Common myeloid progenitor, CD34-positive (primary cell): ENCODE results near the gene PRDX3. TPM values are rescaled to one million over a fixed set of nuclear protein-coding genes. Genes with fewer than 3 reads are reported as not detected.

Experiments used
- CTCF ChIA-PET: fragments of 350-600 bp; sonication (Branson Sonifier 250); formaldehyde crosslinking; loops from one replicate; lab custom pipeline; 2021; ENCODE audit warnings: antibody characterized with exemption; lab: Charles Lee
- POLR2A ChIA-PET: fragments of 350-600 bp; sonication (Branson Sonifier 250); formaldehyde crosslinking; loops from one replicate; lab custom pipeline; 2021; ENCODE audit warnings: antibody characterized with exemption; lab: Charles Lee
- DNase-seq, 3 donors: peaks; one replicate each; pipeline versions ENCODE4 v3.0.0 to v3.0.0-alpha.2; 2013
- H3K27ac ChIP-seq, 2 experiments: 1 replicate in 1 of 2; 2 replicates in 1 of 2; pipeline ENCODE4 v1.7.0; 2013; ENCODE audit warnings: inconsistent platforms in 2 of 2, low read length in 2 of 2, mild to moderate bottlenecking in 2 of 2, low read depth in 1 of 2, moderate library complexity in 1 of 2; ENCODE audit not compliant: severe bottlenecking in 2 of 2, insufficient read depth in 1 of 2, poor library complexity in 1 of 2
- H3K27me3 ChIP-seq, 5 experiments: replicated peaks in 2 of 5; 1 replicate in 3 of 5; 2 replicates in 2 of 5; pipeline versions ENCODE4 v1.6.1 to v1.7.0; 2013; ENCODE audit warnings: low read length in 4 of 5, mild to moderate bottlenecking in 2 of 5, moderate library complexity in 2 of 5, inconsistent platforms in 1 of 5; ENCODE audit not compliant: insufficient read depth in 5 of 5, control insufficient read depth in 4 of 5
- H3K36me3 ChIP-seq, 4 experiments: 1 replicate in 2 of 4; 2 replicates in 2 of 4; pipeline versions ENCODE4 v1.6.1 to v1.7.0; 2013; ENCODE audit warnings: low read length in 3 of 4, control low read depth in 1 of 4, mild to moderate bottlenecking in 1 of 4; ENCODE audit not compliant: control insufficient read depth in 4 of 4, insufficient read depth in 4 of 4
- H3K4me1 ChIP-seq, 4 experiments: 1 replicate in 3 of 4; 2 replicates in 1 of 4; pipeline versions ENCODE4 v1.6.1 to v1.7.1; 2013; ENCODE audit warnings: low read length in 3 of 4, mild to moderate bottlenecking in 3 of 4, control low read depth in 1 of 4, inconsistent platforms in 1 of 4, moderate library complexity in 1 of 4; ENCODE audit not compliant: control insufficient read depth in 4 of 4, insufficient read depth in 4 of 4; ENCODE audit errors: control extremely low read depth in 1 of 4
- H3K4me3 ChIP-seq, 7 experiments: 1 replicate in 4 of 7; 2 replicates in 3 of 7; pipeline versions ENCODE4 v1.5.1 to v1.7.0; 2013; ENCODE audit warnings: mild to moderate bottlenecking in 7 of 7, low read length in 6 of 7, moderate library complexity in 6 of 7, inconsistent platforms in 2 of 7, low read depth in 2 of 7, control low read depth in 1 of 7; ENCODE audit not compliant: insufficient read depth in 4 of 7, control insufficient read depth in 1 of 7; ENCODE audit errors: extremely low read depth in 1 of 7
- H3K9me3 ChIP-seq, 5 experiments: 1 replicate in 4 of 5; 2 replicates in 1 of 5; pipeline versions ENCODE4 v1.6.1 to v1.7.1; 2013; ENCODE audit warnings: low read length in 4 of 5, mild to moderate bottlenecking in 2 of 5, inconsistent platforms in 1 of 5, low read depth in 1 of 5, moderate library complexity in 1 of 5; ENCODE audit not compliant: control insufficient read depth in 4 of 5, insufficient read depth in 2 of 5; ENCODE audit errors: control extremely low read depth in 1 of 5
- WGBS: methylation state at CpG from one replicate; pipeline ENCODE4 v1.1.5; 2013; ENCODE audit not compliant: insufficient coverage; 5-methylcytosine and 5-hydroxymethylcytosine counted together
- polyA plus RNA-seq: library from polyadenylated mRNA; unstranded; fragments of 120-200 nt; gene quantifications from one replicate; pipeline ENCODE4 v1.2.1, GENCODE V29; 2013

Gene PRDX3
- polyA plus RNA-seq, result 120 TPM

DNA sequence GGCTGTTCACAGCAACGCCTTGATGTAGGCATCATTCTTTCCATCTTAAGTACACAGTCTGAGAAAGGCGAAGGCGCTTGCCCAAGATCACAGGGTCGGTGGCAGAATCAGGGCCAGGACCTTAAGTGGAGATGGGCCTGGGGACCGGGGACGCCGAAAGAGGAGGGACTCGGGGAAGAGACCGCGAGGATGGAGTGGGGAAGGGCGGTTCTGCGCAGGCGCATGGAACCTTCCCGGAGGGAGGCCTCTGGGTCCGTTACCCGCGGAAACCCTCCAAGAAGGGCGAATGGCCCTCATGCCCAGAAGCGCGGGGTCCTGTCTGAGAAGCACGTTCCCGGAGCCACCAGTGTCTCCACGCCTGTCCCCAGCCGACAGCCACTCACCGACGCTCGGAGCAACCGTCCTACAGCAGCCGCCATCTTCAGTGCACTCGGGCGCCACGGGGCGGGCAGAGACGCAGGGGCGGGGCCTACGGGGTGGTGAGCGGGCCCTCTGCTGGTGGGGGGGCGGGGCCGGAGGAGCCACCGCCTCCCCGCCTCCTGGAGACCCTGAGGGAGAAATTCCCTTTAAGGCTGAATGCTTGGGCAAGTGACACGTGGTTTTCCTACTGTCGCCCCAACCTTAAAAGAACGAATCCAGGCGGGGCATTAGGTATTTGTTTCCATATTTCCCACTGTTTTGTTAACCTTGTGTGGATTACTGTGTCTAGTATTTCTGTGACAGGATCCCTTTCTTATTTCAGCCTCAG is at the start of gene PRDX3:
Gene PRDX3 (minus strand): TSS at position 441 of the 748 bp plus-strand sequence. CDS start 22 bp downstream, at position 419.
- DNase-seq, result peak; percentile 87 to 92 (median 91)
- ChIA-PET POLR2A (no interaction called here), CTCF (interaction anchor here (2.0 to 2.7 kb wide), 2 partner anchors 11 to 20 kb away, joined by 11 to 14 read pairs; no protein-coding TSS in a partner anchor)
- Histone ChIP-seq H3K27me3 (no peaks in the 10 kb centered on the region), H3K36me3 (peaks cover 6 to 31% (median 21%) of the 10 kb centered on the region in 4 experiments), H3K9me3 (no peaks in the 10 kb centered on the region), H3K4me3 (peak within 1 kb of the TSS; percentile 61 to 98 (median 86)), H3K4me1 (peaks cover 5 to 24% (median 18%) of the 10 kb centered on the region in 4 experiments), H3K27ac (peak within 1 kb of the TSS; percentile 79 to 89)
- 0% methylated on average over 44 of the region's 45 CpGs for WGBS

DNA sequence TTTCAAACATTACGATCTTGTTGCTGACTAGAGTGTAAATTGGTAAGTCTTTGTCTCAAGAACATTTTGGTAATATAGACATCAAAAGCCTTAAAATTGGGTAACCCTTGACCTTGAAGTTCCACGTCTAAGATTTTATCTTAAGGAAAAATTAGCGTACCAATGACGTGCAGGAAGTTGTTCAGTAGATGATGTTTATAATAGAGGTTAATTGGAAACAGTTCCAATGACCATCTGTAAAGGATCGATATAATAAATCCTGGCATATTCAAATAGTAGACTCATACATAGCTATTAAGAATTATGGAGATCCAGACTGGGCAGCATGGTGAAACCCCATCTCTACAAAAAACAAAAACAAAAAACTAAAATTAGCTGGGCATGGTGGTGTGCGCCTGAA is 49.2 kb upstream of the PRDX3 start:
- WGBS, result 94% methylated on average over 4 of the region's 6 CpGs

GRCh38 chr10:119225083-119225658 is 46.6 kb upstream of the PRDX3 start:
- Histone ChIP-seq H3K36me3 (no peaks in the 10 kb centered on the region), H3K4me1 (peaks cover 0 to 13% (median 7%) of the 10 kb centered on the region in 4 experiments), H3K27ac (no peak overlapping the region), H3K9me3 (no peaks in the 10 kb centered on the region), H3K4me3 (no peak overlapping the region), H3K27me3 (peaks cover 0 to 5% (median 2%) of the 10 kb centered on the region in 5 experiments)
- ChIA-PET CTCF (no interaction called here), POLR2A (no interaction called here)
- no peak for DNase-seq
- WGBS, result 100% methylated on average over 1 of the region's 4 CpGs

More for the DNA sequence above, 49.2 kb upstream of the PRDX3 start:
- no peak overlapping the region for H3K27ac ChIP-seq
- peaks cover 0 to 2% (median under 1%) of the 10 kb centered on the region in 4 experiments for H3K4me1 ChIP-seq
- H3K36me3 ChIP-seq, result no peaks in the 10 kb centered on the region
- no peak for DNase-seq
- CTCF ChIA-PET, result no interaction called here
- no peak overlapping the region for H3K4me3 ChIP-seq
- POLR2A ChIA-PET, result no interaction called here
- peaks cover 0 to 8% (median 5%) of the 10 kb centered on the region in 5 experiments for H3K9me3 ChIP-seq
- peaks cover 0 to 5% (median 2%) of the 10 kb centered on the region in 5 experiments for H3K27me3 ChIP-seq

- H3K4me3 ChIP-seq, result peak overlapping the region in 1 of 7 experiments; percentile 31
- H3K4me1 ChIP-seq, result peaks cover 0 to 13% (median 7%) of the 10 kb centered on the region in 4 experiments
- DNase-seq, result no peak
- no peaks in the 10 kb centered on the region for H3K9me3 ChIP-seq
- CTCF ChIA-PET, result interaction anchor here (1.2 kb wide), 1 partner anchor 33 kb away, joined by 3 read pairs; no protein-coding TSS in a partner anchor
- no peak overlapping the region for H3K27ac ChIP-seq
- peaks cover 0 to 2% (median 0%) of the 10 kb centered on the region in 5 experiments for H3K27me3 ChIP-seq
- 82% methylated on average over 9 of the region's 9 CpGs for WGBS
- no peaks in the 10 kb centered on the region for H3K36me3 ChIP-seq
- POLR2A ChIA-PET, result no interaction called here
Measured at GRCh38 chr10:119222966-119223386, 44.4 kb upstream of the PRDX3 start.

GRCh38 chr10:119222537-119222936 is 43.9 kb upstream of the PRDX3 start:
- no peak for DNase-seq
- Histone ChIP-seq H3K36me3 (no peaks in the 10 kb centered on the region), H3K9me3 (no peaks in the 10 kb centered on the region), H3K4me1 (peaks cover 0 to 13% (median 7%) of the 10 kb centered on the region in 4 experiments), H3K27ac (no peak overlapping the region), H3K4me3 (peak overlapping the region in 2 of 7 experiments; percentile 8 to 31), H3K27me3 (peaks cover 0 to 2% (median 0%) of the 10 kb centered on the region in 5 experiments)
- POLR2A ChIA-PET, result no interaction called here
- CTCF ChIA-PET, result interaction anchor here (1.1 to 1.4 kb wide), 3 partner anchors 13 to 48 kb away, joined by 3 to 4 read pairs (median 3); no protein-coding TSS in a partner anchor
- WGBS, result 24% methylated on average over 6 of the region's 9 CpGs

DNA sequence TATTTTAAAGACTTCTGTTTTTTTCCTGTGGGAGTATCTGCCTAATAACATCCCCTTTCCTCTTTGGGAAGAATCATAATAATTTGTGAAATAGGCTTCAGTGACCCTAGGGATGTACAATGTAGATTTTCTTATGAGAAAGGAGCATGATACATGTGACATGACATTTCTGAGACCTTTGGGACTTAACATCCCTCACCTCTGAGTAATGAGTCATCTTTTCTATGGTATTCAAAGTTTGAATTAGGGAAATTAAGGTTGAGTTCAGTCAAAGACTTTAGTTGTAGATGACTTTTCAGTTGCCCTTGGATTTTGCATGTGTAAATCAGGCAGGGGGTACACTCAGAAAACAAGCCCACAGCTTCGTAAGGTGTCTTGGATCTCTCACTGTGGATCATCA is 43.1 kb upstream of the PRDX3 start:
- H3K27ac ChIP-seq, result no peak overlapping the region
- no peaks in the 10 kb centered on the region for H3K36me3 ChIP-seq
- WGBS, result 100% methylated on average over 1 of the region's 1 CpG
- DNase-seq, result no peak
- H3K9me3 ChIP-seq, result no peaks in the 10 kb centered on the region
- peaks cover 0 to 13% (median 7%) of the 10 kb centered on the region in 4 experiments for H3K4me1 ChIP-seq
- H3K27me3 ChIP-seq, result peaks cover 0 to 2% (median 0%) of the 10 kb centered on the region in 5 experiments
- POLR2A ChIA-PET, result no interaction called here
- CTCF ChIA-PET, result interaction anchor here (1.1 to 1.4 kb wide), 2 partner anchors 12 to 49 kb away, joined by 3 to 4 read pairs; no protein-coding TSS in a partner anchor
- H3K4me3 ChIP-seq, result no peak overlapping the region
